Stimulated activated CD4-positive, alpha-beta T cell treated with anti-CD3 and anti-CD28 coated beads, Interleukin-4, amount 100 ng/mL, for 1 hour (primary cell): Measurements from ENCODE around the gene ZNF281.

Source experiments
- DNase-seq: peaks from one replicate; pipeline ENCODE4 v3.0.0-alpha.2; 2020

ZNF281 gene

DNA sequence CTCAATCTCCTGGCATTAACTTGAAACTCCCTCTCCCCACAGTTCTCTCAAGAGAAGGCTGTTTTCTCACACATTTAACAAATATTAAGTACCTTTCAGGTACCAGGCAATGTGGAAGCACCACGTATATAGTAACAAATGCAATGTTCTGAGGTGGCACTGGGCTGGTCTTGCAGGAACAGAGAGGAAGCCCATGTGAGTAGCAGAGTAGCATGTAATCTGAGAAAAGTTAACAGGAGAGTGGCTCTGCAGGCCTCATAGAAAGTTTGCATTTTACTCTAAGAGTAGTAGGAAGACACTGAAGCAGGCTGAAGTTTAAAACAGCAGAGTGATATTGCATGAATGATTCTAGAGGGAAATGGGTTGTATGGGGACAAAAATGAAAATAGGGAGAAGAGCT lies 21.0 kb downstream of the ZNF281 start:
- DNase-seq = no peak

DNA sequence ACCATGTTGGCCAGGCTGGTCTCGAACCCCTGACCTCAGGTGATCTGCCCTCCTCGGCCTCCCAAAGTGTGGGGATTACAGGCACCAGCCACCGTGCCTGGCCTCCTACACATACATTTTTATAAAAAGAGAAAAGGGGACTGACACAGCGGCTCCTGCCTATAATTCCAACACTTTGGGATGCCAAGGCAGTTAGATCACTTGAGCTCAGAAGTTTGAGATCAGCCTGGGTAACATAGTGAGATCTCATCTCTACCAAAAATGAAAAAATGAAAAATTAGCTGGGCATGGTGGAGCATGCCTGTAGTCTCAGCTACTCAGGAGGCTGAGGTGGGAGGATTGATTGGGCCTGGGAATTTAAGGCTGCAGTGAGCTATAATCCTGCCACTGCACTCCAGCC lies 23.4 kb downstream of the ZNF281 start:
- DNase-seq = no peak

DNA sequence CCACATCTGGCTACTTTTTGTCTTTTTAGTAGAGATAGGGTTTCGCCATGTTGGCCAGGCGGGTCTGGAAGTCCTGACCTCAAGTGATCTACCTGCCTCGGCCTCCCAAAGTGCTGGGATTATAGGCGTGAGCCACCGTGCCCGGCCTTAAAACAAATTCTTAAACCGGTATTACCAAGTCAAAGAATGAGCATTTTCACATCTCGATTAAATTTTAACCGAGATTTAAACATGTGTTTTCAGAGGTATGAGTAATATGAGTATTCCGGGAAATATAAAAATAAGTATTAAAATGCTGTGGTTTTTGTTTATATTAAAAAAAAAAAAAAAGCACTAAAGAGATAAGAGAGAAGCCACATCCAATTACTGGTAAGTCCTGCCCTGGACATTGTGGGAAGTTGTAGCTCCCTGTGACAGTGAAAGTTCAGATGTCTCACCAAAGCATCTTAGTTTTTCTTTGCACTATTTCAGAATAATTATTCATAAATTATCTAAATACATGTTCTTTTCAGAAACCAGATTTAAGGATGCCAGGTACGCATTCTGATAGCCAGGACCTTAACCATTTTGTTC lies 24.9 kb downstream of the ZNF281 start:
- no peak for DNase-seq

DNA sequence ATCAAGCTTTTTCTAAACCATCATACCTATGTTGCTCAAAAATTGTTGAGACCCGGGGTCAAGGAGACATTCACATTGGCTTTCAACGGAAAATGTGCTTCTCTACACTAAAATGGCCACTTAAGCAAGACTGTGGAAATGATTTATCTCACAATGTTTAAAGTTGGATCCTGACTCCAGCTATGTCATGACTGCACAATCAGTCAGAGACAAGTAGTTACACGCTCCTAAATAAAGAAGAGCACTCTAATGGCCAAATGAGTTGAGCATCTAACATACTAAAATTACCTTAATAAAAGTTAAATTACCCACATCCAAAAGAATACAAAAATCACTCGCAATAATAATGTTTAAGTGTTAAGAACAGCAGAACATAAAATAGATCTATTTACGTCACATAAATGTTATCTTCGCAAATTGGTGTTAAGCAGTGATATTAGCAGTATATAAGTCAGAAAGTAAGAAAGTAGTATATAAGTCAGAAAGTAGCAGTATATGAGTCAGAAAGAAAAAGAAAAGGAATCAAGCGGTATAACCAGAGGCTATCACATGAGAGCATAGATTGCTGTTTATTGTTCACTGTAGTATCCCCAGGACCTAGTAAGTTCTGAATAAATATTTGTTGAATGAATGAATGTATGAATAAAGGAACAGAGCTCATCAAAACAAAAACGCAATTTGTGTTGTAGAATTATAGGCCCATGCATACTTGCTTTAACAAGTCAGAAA lies 28.4 kb downstream of the ZNF281 start:
- no peak for DNase-seq

DNA sequence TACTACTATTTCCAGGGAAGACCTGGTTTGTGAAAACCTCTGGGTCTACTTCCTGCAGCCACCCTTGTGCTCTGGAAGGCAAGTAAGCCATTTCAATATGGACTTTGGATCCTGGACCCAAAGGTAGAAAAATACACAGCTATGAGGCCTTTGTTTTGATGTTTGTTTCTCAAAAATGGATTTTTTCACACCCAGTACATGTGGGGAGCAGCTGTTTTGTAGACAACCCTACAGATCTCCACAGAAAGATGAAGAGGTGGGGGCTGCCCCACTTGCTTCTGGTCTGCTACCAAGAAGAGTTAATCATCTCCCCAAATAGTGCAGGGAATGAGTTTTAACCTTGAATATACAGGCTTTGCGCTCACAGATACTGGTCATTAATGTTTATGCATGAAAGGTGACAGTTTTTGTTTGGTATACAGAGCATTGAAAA lies 29.2 kb downstream of the ZNF281 start:
- DNase-seq = no peak

DNA sequence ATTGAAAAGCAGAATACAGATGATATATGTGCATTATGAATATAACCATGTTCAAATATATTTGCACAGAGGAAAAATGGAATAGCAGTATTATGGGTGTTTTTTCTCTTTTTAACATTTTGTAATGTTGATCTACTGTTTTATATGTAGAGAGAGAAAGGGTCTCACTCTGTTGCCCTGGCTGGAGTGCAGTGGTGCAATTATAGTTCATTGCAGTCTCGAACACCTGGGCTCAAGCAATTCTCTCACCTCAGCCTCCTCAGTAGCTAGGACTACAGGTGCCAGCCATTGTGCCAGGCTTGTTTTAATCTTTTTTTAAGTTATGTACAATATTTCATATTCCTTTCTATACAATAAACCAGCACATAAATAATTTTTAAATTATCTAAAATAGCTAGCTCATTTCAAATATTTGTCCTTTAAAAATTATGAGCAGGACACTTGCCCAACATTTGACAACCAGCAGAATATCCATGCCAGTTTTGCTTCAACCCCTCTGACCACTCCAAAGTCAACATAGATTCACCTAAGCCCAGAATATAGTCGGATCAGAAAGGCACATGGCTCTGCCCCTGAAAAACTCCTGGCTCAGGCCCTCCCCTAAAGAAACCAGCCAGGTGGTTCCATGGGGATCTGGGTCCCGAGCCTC lies 29.8 kb downstream of the ZNF281 start:
- DNase-seq = no peak

DNA sequence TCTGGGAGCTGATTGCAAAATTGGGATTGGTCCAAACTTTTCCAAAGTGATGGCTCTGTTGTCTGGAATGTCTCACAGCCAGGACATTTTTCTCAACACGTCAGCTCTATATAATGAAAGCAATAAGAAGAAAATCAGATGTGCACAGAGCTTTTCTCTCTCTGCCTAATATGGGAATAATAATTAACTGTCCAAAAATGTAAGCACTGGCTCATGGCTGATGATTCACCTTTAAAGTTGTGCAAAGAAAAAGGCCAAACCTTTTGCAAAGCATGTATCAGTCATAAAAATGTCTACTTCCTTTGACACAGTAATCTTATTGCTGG lies 30.4 kb downstream of the ZNF281 start:
- DNase-seq = no peak

DNA sequence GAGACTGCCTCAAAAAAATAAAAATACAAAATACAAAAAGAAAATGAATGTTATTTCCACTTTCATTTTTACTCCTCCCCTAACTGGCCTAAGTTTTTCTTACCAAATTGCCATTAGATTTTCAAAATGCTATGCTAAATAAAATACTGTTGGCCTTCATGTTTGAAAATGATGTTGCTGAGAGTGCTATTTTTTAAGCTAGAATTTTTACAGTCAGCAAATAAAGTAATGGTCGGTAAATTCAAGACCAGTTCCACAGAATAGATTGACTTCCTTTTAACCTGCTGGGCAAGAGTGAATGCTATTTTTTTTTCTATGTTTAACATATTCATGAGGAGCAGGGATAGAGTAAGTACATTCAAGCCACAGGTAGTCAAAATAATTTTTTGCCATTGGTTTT lies 31.7 kb downstream of the ZNF281 start:
- no peak for DNase-seq

DNA sequence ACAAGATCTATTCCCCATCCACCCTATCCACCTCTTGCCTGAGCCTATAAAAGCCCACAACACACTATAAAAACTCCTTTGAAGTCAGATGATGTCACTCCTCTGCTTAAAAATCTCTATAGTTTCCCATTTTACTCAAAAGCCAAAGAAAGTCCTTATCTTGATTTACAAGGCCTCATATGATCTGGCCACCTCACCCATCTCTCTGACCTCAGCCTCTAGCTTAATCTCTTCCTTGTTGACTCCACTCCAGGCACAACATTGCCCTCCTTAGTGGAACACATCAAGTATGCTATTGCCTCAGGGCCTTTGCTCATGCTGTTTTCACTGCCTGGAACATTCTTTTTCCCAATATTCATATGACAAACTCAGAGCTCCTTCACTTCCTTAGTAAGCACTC lies 33.3 kb downstream of the ZNF281 start:
- no peak for DNase-seq

DNA sequence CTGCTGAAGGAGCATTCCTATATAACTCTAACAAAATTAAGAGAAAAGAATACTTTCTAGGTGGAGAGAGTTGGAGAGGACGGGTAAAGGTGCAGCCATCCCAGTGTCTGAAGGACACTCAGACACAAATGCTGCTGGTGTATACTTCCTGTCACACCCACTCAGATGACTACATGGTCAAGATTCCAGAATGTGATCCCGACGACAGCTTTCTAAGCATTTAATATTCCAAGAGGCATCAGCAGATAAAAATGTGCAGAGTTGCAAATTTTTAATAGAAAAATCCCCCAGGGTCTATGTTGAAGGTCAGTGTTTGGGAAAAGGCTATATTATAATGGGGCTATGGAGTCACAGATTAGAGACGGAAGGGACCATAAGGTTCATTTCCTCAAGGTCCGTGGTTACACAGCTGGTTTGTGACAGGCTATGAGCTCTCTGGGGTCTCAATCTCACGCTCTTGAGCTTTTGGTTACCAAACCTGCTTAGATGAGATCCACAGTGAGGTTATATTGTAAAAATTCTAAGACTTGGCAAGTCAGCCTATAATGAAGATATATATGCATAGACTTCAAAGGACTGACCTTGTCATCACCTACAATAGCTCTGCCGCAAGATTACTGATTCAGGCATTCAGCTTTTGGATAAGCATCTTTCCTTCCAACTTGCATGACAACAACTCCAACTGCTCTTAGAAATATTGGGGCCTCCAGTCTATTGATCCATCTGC lies 35.1 kb downstream of the ZNF281 start:
- no peak for DNase-seq

DNA sequence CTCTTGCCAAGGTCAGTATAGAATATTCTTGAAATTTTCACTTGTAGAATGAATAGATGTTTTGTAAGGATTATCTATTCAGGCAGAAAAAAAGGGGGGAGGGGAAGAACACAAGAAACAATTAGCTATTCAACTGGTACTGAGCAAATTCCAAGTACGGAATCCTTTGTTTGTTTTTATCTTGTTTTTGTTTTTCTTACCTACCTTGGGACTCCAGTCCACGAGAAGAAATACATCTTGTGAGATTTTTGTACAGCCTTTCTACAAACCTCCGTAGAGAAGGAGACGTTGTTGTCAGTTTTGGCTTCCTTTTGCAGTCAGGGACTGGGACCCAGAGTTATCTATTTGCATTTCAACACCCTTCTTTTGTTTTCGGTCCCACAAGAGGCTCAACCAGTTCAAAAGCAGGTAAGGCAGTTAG lies 36.0 kb downstream of the ZNF281 start:
- DNase-seq = no peak

DNA sequence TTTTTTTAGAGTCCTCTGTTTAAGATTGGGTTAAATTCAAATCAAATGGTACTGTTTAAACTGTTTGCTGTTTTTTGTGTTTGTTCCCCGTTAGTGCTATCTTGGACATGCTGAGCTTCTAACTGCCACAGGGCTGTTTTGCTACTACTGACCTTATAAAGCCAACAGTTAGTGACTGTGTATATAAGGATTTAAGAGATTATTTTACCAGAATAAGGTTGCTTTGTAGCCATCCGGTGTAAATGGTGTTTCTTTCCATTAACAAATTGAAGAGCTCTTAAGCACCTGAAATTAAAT lies 37.0 kb downstream of the ZNF281 start:
- no peak for DNase-seq

DNA sequence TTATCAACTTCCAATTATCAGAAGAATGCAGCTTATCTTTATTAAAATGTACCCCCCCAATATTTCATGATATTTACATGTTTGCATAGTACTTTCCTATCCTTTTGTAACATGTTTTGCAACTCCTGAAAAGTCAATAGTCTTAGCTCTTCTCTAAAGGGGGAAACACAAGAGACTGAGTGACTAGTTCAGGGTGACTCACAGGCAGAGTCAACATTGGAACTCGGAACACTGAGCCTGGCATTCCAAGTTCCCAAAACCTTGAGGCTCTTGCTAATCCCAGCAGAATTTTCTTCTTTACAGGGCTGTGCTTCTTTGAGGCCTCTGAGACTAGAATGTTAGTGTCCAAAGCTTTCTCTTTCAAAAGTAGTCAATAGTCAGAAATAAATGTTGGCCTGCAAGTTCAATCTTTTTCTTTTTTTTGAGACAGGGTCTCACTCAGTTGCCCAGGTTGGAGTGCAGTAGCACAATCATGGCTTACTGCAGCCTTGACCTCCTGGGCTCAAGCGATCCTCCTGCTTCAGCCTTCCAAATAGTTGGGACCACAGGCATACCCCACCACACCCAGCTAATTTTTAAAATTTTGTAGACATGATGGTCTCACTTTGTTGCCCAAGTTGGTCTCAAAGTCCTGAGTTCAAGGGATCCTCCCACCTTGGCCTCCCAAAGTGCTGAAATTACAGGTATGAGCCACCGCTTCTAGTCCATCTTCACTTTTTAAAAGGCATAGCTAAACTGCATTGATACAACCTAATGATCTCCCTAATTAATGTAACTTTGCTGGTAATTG lies 37.5 kb downstream of the ZNF281 start:
- DNase-seq = no peak

DNA sequence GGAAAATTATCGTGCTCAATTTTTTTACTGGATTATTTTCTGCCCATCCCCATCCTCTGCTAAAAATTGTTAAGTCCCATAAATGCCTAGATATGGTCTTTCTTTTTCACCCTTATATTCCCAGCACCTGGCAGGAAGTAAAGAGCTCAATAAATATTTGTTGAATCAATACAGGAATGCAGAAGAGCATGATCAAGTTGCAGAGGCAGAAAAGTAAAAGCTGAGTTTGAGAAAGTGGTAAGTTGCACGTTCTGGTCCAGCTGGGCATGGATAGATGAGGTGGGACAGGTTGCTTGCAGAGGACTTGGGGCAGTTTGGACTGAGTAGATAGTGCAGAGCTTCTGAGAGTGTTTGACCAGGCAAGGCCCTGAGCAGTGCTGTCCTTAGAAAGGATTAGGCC lies 40.1 kb downstream of the ZNF281 start:
- no peak for DNase-seq

DNA sequence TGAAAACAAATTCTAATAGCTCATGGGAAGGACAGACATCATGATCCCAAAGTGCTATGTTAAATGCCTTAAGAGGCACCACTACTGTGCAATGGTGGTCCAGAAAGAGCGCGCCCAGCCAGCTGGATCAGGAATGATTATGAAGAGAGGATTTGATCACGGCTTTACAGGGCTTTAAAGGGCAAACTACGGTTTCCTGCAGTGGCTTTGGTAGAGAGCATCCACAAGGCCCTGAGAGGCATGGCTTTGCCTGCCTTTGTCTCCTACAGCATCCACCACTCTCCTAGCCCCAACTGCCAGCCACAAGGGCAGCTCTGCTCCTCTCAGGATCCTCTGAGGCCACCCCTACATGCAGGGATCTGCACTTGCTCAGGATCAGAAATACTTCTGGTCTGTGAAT lies 40.7 kb downstream of the ZNF281 start:
- no peak for DNase-seq

DNA sequence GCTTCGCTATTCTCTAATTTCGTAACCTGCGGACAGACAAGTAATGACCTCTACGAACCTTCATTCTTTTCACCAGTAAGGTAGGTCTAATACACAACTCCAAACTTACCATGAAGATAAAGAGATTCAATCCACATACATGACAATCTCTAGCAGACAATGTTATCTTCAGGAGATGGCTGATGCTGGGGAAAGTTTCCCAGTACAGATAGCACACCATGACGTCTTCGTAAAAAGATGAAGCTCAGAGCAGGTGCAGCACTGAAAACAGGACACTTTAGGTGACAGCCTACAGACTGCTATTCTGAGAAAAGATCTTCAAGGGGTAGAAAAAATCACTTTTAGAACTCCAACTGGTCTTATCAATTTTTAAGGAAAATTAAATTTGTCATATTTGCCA lies 41.3 kb downstream of the ZNF281 start:
- DNase-seq = no peak

DNA sequence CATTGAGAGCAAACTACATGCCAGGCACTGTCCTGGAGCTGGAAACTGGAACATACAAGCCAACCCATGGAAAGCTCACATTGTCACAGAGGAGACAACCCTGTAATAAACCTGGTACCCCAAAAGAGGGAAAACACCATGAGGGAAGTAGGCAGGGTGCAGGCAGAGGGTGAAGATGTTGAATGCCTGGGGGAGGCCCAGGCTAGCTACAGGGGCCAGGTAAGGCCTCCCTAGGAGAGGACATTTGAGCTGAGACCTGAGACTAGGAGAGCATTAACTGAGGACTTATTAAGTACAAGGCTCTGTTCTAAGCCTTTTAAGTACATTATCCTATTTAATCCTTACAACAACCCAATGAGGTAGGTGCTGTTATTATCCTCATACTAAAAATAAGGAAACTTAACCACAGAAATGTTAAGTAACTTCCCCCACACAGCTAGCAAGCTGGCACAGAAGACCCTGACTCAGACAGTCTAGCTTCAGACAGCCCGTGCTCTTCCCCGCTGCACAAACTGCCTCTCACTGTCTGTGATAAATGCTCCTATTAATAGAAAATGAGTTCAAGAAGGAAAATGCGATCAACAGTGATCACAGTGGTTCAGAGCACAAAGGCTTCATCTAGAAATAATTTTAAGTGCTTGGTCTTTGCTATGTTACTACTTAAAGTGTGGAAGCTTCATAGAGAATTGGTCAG lies 41.8 kb downstream of the ZNF281 start:
- DNase-seq = no peak

DNA sequence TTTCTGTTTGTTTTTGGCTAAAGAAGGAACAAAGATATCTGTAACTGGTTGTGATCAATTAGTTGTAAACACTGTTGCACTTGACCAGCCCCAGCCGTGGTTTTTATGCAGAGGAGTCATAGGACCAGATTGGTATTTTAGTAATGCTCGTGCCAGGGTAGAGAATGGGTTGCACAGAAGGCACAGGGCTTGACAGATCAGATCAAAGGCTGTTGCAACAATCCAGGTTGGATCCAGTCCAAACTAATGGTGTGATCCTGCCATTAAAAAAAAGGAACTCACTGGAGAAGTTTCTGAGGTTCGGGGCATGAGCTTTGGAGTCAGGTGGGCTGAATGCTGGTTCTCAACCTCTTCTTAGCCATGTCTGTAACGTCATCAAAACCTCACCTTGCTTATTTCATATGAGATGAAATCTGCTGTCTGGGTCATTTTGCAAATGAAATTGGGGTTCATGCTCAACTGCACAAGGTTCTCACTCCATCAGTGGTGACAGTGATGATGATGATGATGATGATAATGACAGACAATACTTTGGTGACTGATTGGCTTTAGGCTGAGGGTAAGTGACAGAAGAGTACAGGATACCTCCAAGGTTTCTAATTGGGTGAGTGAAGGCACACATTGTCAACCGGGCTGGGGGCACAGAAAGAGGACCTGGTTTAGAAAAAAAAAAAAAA lies 43.1 kb downstream of the ZNF281 start:
- no peak for DNase-seq

DNA sequence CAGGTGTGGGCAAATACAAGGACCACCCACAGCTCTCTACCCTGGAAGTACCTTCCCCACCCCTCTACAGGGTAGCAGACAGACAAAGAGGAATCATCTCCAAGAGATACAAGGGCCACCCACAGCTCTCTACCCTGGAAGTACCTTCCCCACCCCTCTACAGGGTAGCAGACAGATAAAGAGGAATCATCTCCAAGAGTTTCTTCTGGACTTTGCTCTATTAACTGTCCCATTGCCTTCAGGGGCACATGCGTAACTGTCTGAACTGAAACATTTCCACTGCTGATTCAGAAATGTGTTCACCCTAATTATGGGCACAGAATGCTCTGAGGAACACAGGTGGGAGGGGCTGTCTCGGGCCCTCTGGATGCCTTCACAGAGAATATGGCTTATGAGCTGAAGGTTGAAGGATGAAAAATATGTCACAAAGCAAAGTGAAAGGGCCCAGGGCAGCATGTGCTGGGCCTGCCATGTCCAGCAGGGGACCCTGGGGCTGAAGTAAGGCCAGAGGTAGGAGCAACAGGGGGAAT lies 43.9 kb downstream of the ZNF281 start:
- DNase-seq = no peak

DNA sequence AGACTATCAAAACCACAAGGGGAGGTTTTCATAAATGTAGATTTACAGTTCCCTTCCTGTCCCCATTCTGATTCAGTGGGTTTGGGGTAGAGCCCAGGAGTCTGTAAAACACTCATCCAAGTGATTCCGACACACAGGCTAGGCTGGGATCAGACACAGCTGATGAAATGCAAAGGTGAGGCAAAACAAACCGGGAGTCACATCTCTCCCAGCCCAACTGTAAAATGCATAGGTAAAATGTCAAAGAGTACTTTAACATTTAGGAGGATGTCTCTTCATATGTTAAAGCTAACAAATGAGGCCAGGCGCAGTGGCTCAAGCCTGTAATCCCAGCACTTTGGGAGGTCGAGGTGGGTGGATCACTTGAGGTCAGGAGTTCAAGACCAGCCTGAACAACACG lies 45.0 kb downstream of the ZNF281 start:
- no peak for DNase-seq

DNA sequence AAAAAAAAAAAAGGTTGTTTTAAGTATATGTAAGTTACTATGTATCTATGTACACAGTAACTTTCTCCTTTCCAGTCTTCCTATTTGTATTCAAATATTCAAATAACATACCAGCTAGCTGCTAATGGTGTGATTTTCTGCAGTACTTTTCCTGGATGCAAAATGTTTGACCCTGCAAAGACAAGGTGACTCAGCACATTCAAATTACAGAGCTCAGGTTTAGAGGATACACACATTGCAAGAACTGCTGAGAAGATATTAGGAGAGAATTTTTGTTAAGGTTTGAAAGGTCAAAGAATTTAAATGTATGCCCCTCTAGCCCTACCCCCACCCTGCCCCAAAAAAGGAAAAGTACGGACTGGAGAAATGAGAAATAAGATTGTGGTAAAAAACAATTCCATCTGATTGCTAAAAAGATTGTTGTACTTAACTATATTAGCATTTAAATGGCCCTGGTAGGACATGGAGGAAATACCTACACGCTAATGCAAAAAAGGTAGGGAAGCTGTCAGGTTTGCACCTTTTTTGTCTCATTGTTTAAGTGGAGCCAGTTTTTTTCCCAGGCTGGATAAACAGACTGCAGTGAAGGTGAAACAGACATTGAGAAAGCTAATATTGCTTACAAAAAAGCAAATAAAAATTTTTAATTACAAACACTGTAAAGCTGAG lies 45.6 kb downstream of the ZNF281 start:
- no peak for DNase-seq
